GM12873 (cell line): ENCODE results near the gene MAML3.

Source experiments
- TF ChIP-seq, protein P1 (sequence below): IDR thresholded peaks from 2 replicates; pipeline ENCODE4 v1.5.1; 2012; ENCODE audit warnings: low read depth, mild to moderate bottlenecking, moderate library complexity, low read length, control low read depth; ENCODE audit not compliant: insufficient read depth; ENCODE audit errors: missing control alignments

MAML3 gene

DNA sequence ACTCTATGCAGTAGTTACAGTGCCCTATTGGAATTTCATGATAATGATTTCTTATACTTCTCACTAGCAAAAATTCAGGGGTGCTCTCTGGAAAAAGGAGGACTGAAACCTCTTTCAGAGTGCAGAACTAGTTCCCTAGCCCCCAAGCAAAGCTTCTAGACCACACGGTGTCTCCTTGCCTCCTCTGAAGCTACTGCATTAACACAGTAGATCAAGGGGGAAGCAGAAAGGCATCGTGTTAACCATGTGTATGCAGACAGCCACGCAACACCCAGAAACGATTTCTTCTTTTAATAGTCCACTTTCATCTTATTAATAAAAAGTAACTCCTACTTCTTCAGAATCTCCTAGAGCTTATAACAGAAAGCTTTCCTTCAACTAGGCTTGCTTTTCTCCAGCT, 44.7 kb downstream of the MAML3 start:
- TF ChIP-seq, protein P1, sequence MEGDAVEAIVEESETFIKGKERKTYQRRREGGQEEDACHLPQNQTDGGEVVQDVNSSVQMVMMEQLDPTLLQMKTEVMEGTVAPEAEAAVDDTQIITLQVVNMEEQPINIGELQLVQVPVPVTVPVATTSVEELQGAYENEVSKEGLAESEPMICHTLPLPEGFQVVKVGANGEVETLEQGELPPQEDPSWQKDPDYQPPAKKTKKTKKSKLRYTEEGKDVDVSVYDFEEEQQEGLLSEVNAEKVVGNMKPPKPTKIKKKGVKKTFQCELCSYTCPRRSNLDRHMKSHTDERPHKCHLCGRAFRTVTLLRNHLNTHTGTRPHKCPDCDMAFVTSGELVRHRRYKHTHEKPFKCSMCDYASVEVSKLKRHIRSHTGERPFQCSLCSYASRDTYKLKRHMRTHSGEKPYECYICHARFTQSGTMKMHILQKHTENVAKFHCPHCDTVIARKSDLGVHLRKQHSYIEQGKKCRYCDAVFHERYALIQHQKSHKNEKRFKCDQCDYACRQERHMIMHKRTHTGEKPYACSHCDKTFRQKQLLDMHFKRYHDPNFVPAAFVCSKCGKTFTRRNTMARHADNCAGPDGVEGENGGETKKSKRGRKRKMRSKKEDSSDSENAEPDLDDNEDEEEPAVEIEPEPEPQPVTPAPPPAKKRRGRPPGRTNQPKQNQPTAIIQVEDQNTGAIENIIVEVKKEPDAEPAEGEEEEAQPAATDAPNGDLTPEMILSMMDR = no peak

DNA sequence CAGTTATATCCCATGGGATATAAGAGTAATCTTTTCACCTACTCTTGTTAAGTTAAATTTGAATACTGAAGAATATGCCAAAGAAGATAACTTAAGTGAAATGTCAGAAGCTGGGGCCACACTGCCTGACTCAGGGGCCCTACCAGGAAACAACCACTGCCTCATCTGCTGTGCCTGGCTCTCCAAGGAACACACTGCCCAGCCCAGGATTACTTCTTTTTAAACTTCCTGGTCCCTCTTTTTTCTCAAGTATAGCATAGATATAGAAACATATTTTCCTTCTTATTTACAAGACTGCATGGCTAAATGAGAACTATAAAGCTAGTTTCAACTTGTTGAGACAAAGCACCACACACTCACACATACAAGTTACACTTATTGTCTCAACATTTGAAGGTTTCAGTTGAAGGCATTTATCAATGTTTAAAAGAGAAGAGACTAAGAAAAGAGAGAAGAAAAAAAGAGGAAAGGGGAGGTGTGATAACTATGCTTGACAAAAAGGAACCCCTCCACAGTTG, 45.2 kb downstream of the MAML3 start:
- TF ChIP-seq, protein P1 = no peak

DNA sequence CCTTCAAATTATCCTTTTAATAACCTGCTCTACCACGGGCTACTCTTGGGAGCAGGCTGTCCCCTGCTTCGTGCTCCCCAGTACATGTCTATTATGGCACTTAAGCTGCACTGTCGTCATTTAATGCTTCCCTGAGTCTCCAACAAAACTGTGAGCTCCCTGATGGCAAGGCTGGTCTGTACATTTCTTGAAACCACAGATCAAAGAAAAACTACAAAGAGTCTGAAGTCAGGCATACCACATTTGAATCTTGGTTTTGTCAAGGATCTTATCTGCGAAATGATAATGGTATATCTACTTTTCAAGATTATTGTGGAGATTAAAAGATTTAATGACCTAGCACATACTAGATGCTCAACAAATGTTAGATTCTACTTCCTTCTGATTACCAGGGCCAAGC, 45.7 kb downstream of the MAML3 start:
- TF ChIP-seq, protein P1 = no peak

DNA sequence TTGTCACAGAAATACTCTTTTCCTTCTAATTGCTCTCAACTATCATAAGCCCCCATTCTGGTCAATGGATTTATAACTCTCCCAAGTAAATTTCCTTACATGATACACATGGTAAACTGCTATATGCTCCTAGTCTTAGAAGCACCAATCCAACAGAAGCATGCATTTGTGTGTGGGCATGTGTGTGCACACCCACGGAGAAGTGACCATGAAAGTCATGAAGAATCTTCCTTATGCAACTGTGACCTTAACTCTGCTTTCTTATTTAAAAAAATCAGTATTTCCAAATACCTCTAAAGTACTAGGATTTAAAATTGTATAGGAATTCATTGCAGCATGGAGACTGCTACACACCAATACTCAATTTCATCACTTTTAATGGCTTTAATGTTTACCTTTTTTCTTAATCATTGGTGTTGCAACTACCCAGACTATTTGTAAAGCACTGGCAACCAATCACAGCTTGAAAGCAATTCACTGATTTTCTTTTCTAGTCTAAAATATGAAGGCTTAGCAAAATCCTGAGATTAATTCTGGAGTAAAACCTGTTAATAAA, 47.6 kb downstream of the MAML3 start:
- TF ChIP-seq, protein P1 = no peak

DNA sequence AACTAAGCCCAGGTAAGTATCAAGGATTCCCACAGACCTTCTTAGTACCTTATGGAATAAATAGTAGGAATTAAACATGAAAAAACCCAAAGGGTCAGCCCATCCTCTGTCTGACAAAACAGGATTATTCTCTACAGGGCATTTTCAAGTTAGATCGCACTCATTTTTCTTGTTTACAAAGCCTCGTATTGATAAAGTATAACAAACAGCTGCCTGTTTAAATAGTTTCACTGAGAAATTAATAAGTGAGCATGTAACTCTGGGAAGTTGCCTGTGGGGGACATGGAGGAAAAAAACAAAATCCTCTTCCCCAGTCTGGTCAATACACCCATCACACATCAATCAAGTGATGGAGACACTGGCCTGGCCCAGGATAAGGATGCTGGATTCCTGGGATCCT, 48.5 kb downstream of the MAML3 start:
- TF ChIP-seq, protein P1 = no peak

DNA sequence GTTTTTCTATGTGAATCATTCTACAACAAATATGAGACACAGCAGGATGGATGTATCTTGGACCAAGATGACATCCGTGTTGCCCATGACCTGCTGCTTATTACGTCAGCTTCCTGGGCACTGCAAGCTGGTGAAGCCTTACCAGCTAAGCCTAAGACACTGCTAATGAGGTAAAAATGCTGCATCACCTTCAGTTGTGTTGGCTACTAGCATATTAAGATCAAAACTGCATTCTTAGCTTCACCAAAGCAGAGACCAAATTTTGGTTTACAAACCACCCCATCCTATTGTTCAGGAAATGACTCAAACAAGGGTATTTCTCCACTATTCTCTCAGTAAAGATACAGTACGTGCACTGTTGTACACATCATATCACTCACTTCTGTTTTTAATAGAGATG, 50.3 kb downstream of the MAML3 start:
- TF ChIP-seq, protein P1 = no peak

DNA sequence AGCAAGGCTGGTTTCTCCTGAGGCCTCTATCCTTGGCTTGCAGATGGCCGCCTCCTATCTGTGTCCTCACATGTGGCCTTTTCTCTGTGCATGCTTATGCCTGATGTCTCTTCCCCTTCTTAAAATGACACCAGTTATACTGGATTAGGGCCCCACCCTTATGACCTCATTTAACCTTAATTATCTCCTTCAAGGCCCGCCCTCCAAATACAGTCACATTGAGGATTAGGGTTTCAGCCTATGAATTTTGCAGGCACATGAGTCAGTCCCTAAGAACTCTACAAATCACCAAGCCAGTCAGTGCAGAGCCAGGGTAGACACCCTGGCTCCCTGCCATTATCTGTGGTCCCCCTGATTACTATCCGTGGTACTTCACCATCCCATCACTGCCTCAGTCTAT, 51.6 kb downstream of the MAML3 start:
- TF ChIP-seq, protein P1 = no peak

DNA sequence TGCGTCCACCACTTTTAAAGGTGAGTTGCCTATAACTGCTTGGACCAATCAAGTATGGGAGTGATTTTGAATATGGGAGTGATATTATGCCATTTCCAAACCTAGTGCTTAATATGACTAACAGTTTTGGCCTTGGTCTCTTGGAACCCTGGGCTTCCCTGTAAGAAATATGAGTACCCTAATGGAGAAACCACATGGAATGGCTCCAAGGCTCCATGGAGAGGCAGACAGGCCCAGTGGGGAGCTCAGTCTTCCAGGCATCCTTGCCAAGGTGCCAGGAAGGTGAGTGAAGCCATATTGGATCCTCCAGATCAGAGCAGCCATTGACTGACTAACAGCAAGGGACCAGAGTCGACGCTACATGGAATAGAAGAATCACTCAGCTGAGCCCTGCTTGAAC, 53.2 kb downstream of the MAML3 start:
- TF ChIP-seq, protein P1 = no peak
